WERI-Rb-1 (cell line): Measurements from ENCODE around the gene PLXND1.

Source experiments
- DNase-seq: peaks from one replicate; pipeline ENCODE4 v3.0.0-alpha.2; 2020
- H3K27ac ChIP-seq: fragments of 250-450 bp; sonication (Bioruptor Pico); 2 replicates; pipeline ENCODE4 v1.5.1; 2020; ENCODE audit warnings: mild to moderate bottlenecking, moderate library complexity
- H3K27me3 ChIP-seq: fragments of 250-450 bp; sonication (Bioruptor Pico); 2 replicates; pipeline ENCODE4 v1.5.1; 2021; ENCODE audit warnings: mild to moderate bottlenecking, low read depth, moderate library complexity; ENCODE audit not compliant: insufficient read depth, severe bottlenecking
- H3K36me3 ChIP-seq: fragments of 250-450 bp; sonication (Bioruptor Pico); 2 replicates; pipeline ENCODE4 v1.5.1; 2020; ENCODE audit warnings: mild to moderate bottlenecking, moderate library complexity
- H3K4me3 ChIP-seq: 2 replicates; pipeline ENCODE4 v1.5.1; 2011; ENCODE audit warnings: low read depth, mild to moderate bottlenecking, control low read depth, low read length
- H3K9me3 ChIP-seq: fragments of 250-450 bp; sonication (Bioruptor Pico); 2 replicates; pipeline ENCODE4 v1.5.1; 2021; ENCODE audit warnings: mild to moderate bottlenecking, moderate library complexity; ENCODE audit not compliant: severe bottlenecking
- CTCF ChIP-seq: IDR thresholded peaks from 2 replicates; pipeline ENCODE4 v1.5.1; 2011; ENCODE audit warnings: low read depth, mild to moderate bottlenecking, control low read depth, inconsistent platforms, low read length

Gene PLXND1

GRCh38 chr3:129610276-129610675 is 3.8 kb upstream of the PLXND1 start:
- Histone ChIP-seq H3K27me3 (peaks cover 7% of the 10 kb centered on the region), H3K4me3 (no peak overlapping the region), H3K9me3 (no peaks in the 10 kb centered on the region), H3K36me3 (no peaks in the 10 kb centered on the region), H3K27ac (no peak overlapping the region)
- no peak for TF ChIP-seq CTCF
- no peak for DNase-seq

GRCh38 chr3:129609591-129610182 is 3.2 kb upstream of the PLXND1 start:
- H3K27ac ChIP-seq, result no peak overlapping the region
- no peak for DNase-seq

GRCh38 chr3:129608936-129609590 is 2.6 kb upstream of the PLXND1 start:
- no peak overlapping the region for H3K27ac ChIP-seq
- H3K9me3 ChIP-seq, result no peaks in the 10 kb centered on the region
- H3K4me3 ChIP-seq, result no peak overlapping the region
- H3K27me3 ChIP-seq, result peaks cover 7% of the 10 kb centered on the region
- H3K36me3 ChIP-seq, result no peaks in the 10 kb centered on the region
- TF ChIP-seq CTCF, result no peak
- no peak for DNase-seq

More at GRCh38 chr3:129609591-129610182, 3.2 kb upstream of the PLXND1 start:
- Histone ChIP-seq H3K36me3 (no peaks in the 10 kb centered on the region), H3K27me3 (peaks cover 7% of the 10 kb centered on the region), H3K4me3 (no peak overlapping the region), H3K9me3 (no peaks in the 10 kb centered on the region)
- TF ChIP-seq CTCF, result no peak

GRCh38 chr3:129608087-129608935 is 1.8 kb upstream of the PLXND1 start:
- TF ChIP-seq CTCF, result peak; percentile 66
- peaks cover 7% of the 10 kb centered on the region for H3K27me3 ChIP-seq
- H3K9me3 ChIP-seq, result no peaks in the 10 kb centered on the region
- H3K36me3 ChIP-seq, result no peaks in the 10 kb centered on the region
- H3K27ac ChIP-seq, result no peak overlapping the region
- DNase-seq, result peak; percentile 85
- no peak overlapping the region for H3K4me3 ChIP-seq

GRCh38 chr3:129607391-129608068 is 1.1 kb upstream of the PLXND1 start:
- H3K27ac ChIP-seq, result peak overlapping the region; percentile 57; the same call in 1 of the 2 replicates
- TF ChIP-seq CTCF, result no peak
- peak overlapping the region; percentile 71 for H3K4me3 ChIP-seq
- DNase-seq, result peak; percentile 72
- peaks cover 7% of the 10 kb centered on the region for H3K27me3 ChIP-seq
- H3K36me3 ChIP-seq, result no peaks in the 10 kb centered on the region
- H3K9me3 ChIP-seq, result no peaks in the 10 kb centered on the region
